Neuronal stem cell (in vitro differentiated cells): Measurements from ENCODE around the gene NUP210L.
A peak's percentile ranks its signal among the peaks of the same experiment; 100 is the strongest.

ENCODE experiments used
- DNase-seq: peaks from one replicate; pipeline ENCODE4 v3.0.0-alpha.2; 2013; ENCODE audit warnings: low spot score
- H2AFZ ChIP-seq: one replicate; pipeline ENCODE4 v1.6.1; 2013; ENCODE audit warnings: mild to moderate bottlenecking, low read length, inconsistent platforms
- H2AK5ac ChIP-seq: 2 replicates; pipeline ENCODE4 v1.6.1; 2013; ENCODE audit warnings: low read depth, mild to moderate bottlenecking, inconsistent platforms, low read length, moderate library complexity, mixed read lengths
- H2BK120ac ChIP-seq: 2 replicates; pipeline ENCODE4 v1.6.1; 2013; ENCODE audit warnings: low read depth, mild to moderate bottlenecking, inconsistent platforms, low read length, moderate library complexity, mixed read lengths
- H2BK12ac ChIP-seq: one replicate; pipeline ENCODE4 v1.6.1; 2013; ENCODE audit warnings: low read length, inconsistent platforms
- H2BK15ac ChIP-seq: 2 replicates; pipeline ENCODE4 v1.6.1; 2013; ENCODE audit warnings: mild to moderate bottlenecking, low read length, inconsistent platforms, mixed read lengths
- H2BK5ac ChIP-seq: one replicate; pipeline ENCODE4 v1.6.1; 2013; ENCODE audit warnings: inconsistent platforms, mild to moderate bottlenecking, low read length, moderate library complexity
- H3K14ac ChIP-seq: one replicate; pipeline ENCODE4 v1.6.1; 2013; ENCODE audit warnings: low read length, inconsistent platforms
- H3K18ac ChIP-seq: 2 replicates; pipeline ENCODE4 v1.6.1; 2013; ENCODE audit warnings: low read length, inconsistent platforms
- H3K23ac ChIP-seq: 2 replicates; pipeline ENCODE4 v1.6.1; 2013; ENCODE audit warnings: low read depth, mild to moderate bottlenecking, mixed read lengths, low read length, inconsistent platforms; ENCODE audit not compliant: poor library complexity
- H3K27ac ChIP-seq: replicated peaks from 3 replicates; pipeline ENCODE4 v1.5.1; 2013; ENCODE audit warnings: low read length, inconsistent platforms
- H3K27me3 ChIP-seq, 3 experiments: 2 replicates each; pipeline ENCODE4 v1.6.1; 2013; ENCODE audit warnings: low read length in 3 of 3, mild to moderate bottlenecking in 2 of 3, inconsistent platforms in 1 of 3, low read depth in 1 of 3, mixed read lengths in 1 of 3, moderate library complexity in 1 of 3; ENCODE audit not compliant: control insufficient read depth in 3 of 3, insufficient read depth in 3 of 3
- H3K36me3 ChIP-seq, 2 donors: replicated peaks in 1 of 2; 2 replicates each; pipeline ENCODE4 v1.6.1; 2013; ENCODE audit warnings: low read length in 2 of 2; ENCODE audit not compliant: control insufficient read depth in 2 of 2, insufficient read depth in 2 of 2
- H3K4ac ChIP-seq: 2 replicates; pipeline ENCODE4 v1.6.1; 2013; ENCODE audit warnings: inconsistent platforms, mild to moderate bottlenecking, low read length, moderate library complexity
- H3K4me1 ChIP-seq, 2 donors: 1 replicate in 1 of 2; 2 replicates in 1 of 2; pipeline ENCODE4 v1.6.1; 2013; ENCODE audit warnings: low read length in 2 of 2, low read depth in 1 of 2; ENCODE audit not compliant: control insufficient read depth in 2 of 2, insufficient read depth in 1 of 2
- H3K4me2 ChIP-seq: one replicate; pipeline ENCODE4 v1.6.1; 2013; ENCODE audit warnings: mild to moderate bottlenecking, low read length, inconsistent platforms; ENCODE audit not compliant: insufficient read depth, poor library complexity, severe bottlenecking
- H3K4me3 ChIP-seq, 2 donors: 2 replicates each; pipeline ENCODE4 v1.5.1; 2013; ENCODE audit warnings: low read length in 2 of 2, mild to moderate bottlenecking in 2 of 2, inconsistent platforms in 1 of 2, moderate library complexity in 1 of 2
- H3K79me1 ChIP-seq: one replicate; pipeline ENCODE4 v1.6.1; 2013; ENCODE audit warnings: low read depth, mild to moderate bottlenecking, inconsistent platforms, low read length, moderate library complexity
- H3K9ac ChIP-seq: one replicate; pipeline ENCODE4 v1.6.1; 2013; ENCODE audit warnings: mild to moderate bottlenecking, low read depth, low read length, inconsistent platforms; ENCODE audit not compliant: poor library complexity
- H3K9me3 ChIP-seq, 2 donors: replicated peaks in 1 of 2; 2 replicates each; pipeline versions ENCODE3 to v1.6.1; 2013; ENCODE audit warnings: low read length in 2 of 2, mild to moderate bottlenecking in 2 of 2, inconsistent platforms in 1 of 2, low read depth in 1 of 2, mixed read lengths in 1 of 2, moderate library complexity in 1 of 2; ENCODE audit not compliant: control insufficient read depth in 2 of 2, insufficient read depth in 1 of 2
- H4K8ac ChIP-seq: one replicate; pipeline ENCODE4 v1.6.1; 2013; ENCODE audit warnings: low read depth, mild to moderate bottlenecking, inconsistent platforms, low read length, moderate library complexity
- H4K91ac ChIP-seq: one replicate; pipeline ENCODE4 v1.6.1; 2013; ENCODE audit warnings: low read length, low read depth, mild to moderate bottlenecking, inconsistent platforms; ENCODE audit not compliant: poor library complexity
- WGBS, 2 donors: extraction: QIAGEN DNeasy Blood & Tissue Kit; methylation state at CpG; one replicate each; pipeline ENCODE4 v1.1.7; 2013; ENCODE audit warnings: missing lambda C conversion rate in 2 of 2, mixed read lengths in 1 of 2; ENCODE audit not compliant: insufficient read length in 2 of 2, insufficient replicate concordance in 1 of 2; ENCODE audit errors: extremely low coverage in 2 of 2; 5-methylcytosine and 5-hydroxymethylcytosine counted together

The NUP210L gene

DNA sequence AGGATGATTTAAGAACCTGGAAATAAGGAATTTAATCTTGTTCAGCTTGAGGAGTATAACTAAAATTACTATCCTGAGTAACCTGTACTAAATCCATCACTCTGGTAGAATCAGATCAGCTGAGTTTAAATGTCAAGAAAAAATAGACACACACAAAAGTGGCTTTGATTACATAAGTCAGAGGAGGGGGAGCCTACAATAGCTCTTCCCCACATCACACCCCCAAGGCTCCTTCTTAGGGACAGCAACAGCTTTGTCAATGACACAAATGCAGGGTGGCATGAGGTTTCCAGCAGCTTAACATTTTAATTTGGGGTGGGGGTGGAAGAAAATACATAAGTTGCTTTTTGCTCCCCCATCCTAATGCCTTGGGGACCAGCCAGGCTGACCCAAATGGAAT lies 12.6 kb upstream of the NUP210L start:
- no peak overlapping the region for H3K18ac ChIP-seq
- no peak overlapping the region for H4K8ac ChIP-seq
- no peak overlapping the region for H3K23ac ChIP-seq
- H3K79me1 ChIP-seq = no peaks in the 10 kb centered on the region
- H3K27me3 ChIP-seq = no peaks in the 10 kb centered on the region
- no peak overlapping the region for H2BK5ac ChIP-seq
- H2AFZ ChIP-seq = no peak overlapping the region
- H3K4ac ChIP-seq = no peak overlapping the region
- no peak overlapping the region for H3K4me3 ChIP-seq
- DNase-seq = no peak
- H3K9ac ChIP-seq = no peak overlapping the region
- H3K27ac ChIP-seq = no peak overlapping the region
- no peak overlapping the region for H2BK120ac ChIP-seq
- H3K36me3 ChIP-seq = peaks cover 43 to 99% of the 10 kb centered on the region in 2 donors
- no peak overlapping the region for H3K14ac ChIP-seq
- no peak overlapping the region for H4K91ac ChIP-seq
- H2AK5ac ChIP-seq = no peak overlapping the region
- H3K9me3 ChIP-seq = no peaks in the 10 kb centered on the region
- H3K4me2 ChIP-seq = no peak overlapping the region
- H3K4me1 ChIP-seq = no peaks in the 10 kb centered on the region
- no peak overlapping the region for H2BK15ac ChIP-seq
- no peak overlapping the region for H2BK12ac ChIP-seq

DNA sequence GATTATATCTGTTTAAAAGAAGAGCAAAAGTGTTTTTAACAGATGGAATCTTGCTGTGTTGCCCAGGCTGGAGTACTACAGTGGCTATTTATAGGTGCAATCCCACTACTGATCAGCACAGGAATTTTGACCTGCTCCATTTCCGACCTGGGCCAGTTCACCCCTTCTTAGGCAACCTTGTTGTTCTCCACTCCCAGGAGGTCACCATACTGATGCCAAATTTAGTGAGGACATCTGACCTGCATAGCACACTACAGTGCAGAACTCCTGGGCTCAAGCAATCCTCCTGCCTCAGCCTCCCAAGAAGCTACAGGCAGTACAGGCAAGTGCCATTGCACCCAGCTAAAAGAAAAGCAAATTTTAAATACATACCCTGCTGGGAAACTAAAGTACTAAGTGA lies 11.3 kb upstream of the NUP210L start:
- Histone ChIP-seq H3K4me2 (no peak overlapping the region), H3K79me1 (no peaks in the 10 kb centered on the region), H3K14ac (no peak overlapping the region), H3K9me3 (no peaks in the 10 kb centered on the region), H3K18ac (no peak overlapping the region), H3K4me3 (no peak overlapping the region), H4K8ac (no peak overlapping the region), H2BK12ac (no peak overlapping the region), H2AK5ac (no peak overlapping the region), H3K23ac (no peak overlapping the region), H2BK120ac (no peak overlapping the region), H2AFZ (no peak overlapping the region), H3K4me1 (no peaks in the 10 kb centered on the region), H2BK15ac (no peak overlapping the region), H3K27ac (no peak overlapping the region), H4K91ac (no peak overlapping the region), H3K27me3 (no peaks in the 10 kb centered on the region), H3K9ac (no peak overlapping the region), H3K36me3 (peaks cover 34 to 99% of the 10 kb centered on the region in 2 donors), H3K4ac (no peak overlapping the region), H2BK5ac (no peak overlapping the region)
- no CpG with 5 or more reads among the region's 1 CpG for WGBS, 2 donors
- no peak for DNase-seq

DNA sequence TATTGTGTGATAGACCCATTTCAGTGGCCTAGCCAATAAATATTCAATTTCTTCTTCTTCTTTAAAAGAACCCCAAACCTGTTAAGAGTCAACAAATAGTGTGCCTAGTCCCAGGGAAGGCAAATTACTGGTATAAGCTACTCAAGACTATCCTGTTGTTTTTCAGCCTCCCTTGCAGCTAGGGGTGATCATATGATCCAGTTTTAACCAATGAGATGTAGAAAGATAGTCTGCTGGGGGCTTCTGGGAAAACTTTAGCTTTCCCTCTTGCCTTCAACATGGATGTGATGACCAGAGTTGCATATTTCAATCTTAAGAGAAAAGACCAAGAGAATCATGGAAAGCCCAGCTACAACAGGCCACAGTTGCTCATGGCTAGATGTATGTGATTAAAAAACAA lies 4.7 kb upstream of the NUP210L start:
- H3K18ac ChIP-seq = no peak overlapping the region
- H3K27ac ChIP-seq = no peak overlapping the region
- no peak overlapping the region for H3K4me2 ChIP-seq
- H2AFZ ChIP-seq = no peak overlapping the region
- no peak overlapping the region for H3K4ac ChIP-seq
- H2BK120ac ChIP-seq = no peak overlapping the region
- H2AK5ac ChIP-seq = no peak overlapping the region
- no peak overlapping the region for H3K4me3 ChIP-seq
- H4K91ac ChIP-seq = no peak overlapping the region
- no peak overlapping the region for H4K8ac ChIP-seq
- no peak overlapping the region for H2BK15ac ChIP-seq
- no peaks in the 10 kb centered on the region for H3K27me3 ChIP-seq
- no peaks in the 10 kb centered on the region for H3K79me1 ChIP-seq
- no peak overlapping the region for H2BK12ac ChIP-seq
- no peak overlapping the region for H3K14ac ChIP-seq
- H3K36me3 ChIP-seq = peaks cover 21 to 99% of the 10 kb centered on the region in 2 donors
- H3K9me3 ChIP-seq = peaks cover 1 to 12% of the 10 kb centered on the region in 2 donors
- H3K4me1 ChIP-seq = peaks cover 0 to 8% of the 10 kb centered on the region in 2 donors
- no peak overlapping the region for H3K23ac ChIP-seq
- no peak overlapping the region for H2BK5ac ChIP-seq
- DNase-seq = no peak
- no peak overlapping the region for H3K9ac ChIP-seq

DNA sequence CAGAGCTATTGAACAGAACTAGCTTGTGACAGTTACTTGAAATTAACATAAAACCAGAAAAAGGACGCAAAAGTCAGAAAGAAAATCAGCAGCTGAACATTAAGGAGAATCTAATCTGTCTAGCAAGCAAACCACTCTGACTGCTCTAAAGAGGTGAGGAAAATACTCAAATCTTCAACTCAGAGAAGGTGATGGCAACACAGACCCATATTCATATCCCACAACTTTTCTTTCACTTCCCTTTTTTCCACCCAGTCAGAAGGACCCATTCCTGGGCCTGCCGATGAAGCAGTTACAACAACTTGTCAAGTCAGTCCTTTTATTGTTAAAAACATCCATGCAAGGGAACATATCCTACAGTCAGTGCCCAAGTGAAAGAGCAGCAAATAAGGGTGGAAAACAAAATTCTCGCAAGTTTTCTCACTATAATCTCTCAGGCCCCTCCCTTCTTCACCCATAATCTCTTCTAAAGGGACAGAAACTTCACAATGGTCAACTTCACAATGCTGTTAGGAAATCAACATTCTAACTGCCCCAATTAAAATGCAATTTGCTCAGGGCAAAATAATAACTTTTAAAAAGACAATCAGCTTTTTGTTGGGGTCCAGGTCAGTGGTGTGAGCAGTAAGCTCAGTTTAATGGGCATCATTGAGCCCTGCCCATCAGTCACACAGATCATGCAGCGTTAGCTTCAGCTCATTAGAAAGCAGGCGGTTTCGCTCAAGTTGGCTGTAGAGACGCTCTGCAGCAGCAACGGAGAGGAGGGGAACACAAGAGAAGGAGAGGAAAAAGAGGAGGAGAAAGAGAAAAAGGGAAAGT lies 3.6 kb upstream of the NUP210L start:
- peaks cover 17 to 95% of the 10 kb centered on the region in 2 donors for H3K36me3 ChIP-seq
- H4K91ac ChIP-seq = no peak overlapping the region
- H3K14ac ChIP-seq = no peak overlapping the region
- no peaks in the 10 kb centered on the region for H3K79me1 ChIP-seq
- H3K18ac ChIP-seq = no peak overlapping the region
- no peak overlapping the region for H2BK12ac ChIP-seq
- H3K27me3 ChIP-seq = no peaks in the 10 kb centered on the region
- no peak overlapping the region for H4K8ac ChIP-seq
- H2AK5ac ChIP-seq = no peak overlapping the region
- no peak for DNase-seq
- no peak overlapping the region for H3K23ac ChIP-seq
- H3K9me3 ChIP-seq = peaks cover 3 to 12% of the 10 kb centered on the region in 2 donors
- WGBS, 2 donors = no CpG with 5 or more reads among the region's 8 CpGs
- H2BK120ac ChIP-seq = no peak overlapping the region
- H2BK5ac ChIP-seq = no peak overlapping the region
- no peak overlapping the region for H3K4me3 ChIP-seq
- no peak overlapping the region for H2BK15ac ChIP-seq
- no peak overlapping the region for H3K4ac ChIP-seq
- no peak overlapping the region for H3K9ac ChIP-seq
- peaks cover 0 to 8% of the 10 kb centered on the region in 2 donors for H3K4me1 ChIP-seq
- no peak overlapping the region for H2AFZ ChIP-seq
- H3K4me2 ChIP-seq = no peak overlapping the region
- peak overlapping the region; percentile 69 for H3K27ac ChIP-seq
